Dedifferentiated amniotic fluid mesenchymal stem cell (primary cell): Measurements from ENCODE around the gene NSRP1.
"Not testable (repeated sequence)": the region's sequence is repeated elsewhere in the genome, so short reads cannot be mapped to it uniquely, and the experiment has no call there.

Source experiments
- DNase-seq: peaks from one replicate; pipeline ENCODE4 v3.0.0-alpha.2; 2016; ENCODE audit errors: extremely low spot score

NSRP1 gene

GRCh38 chr17:30187573-30187972 lies 71.0 kb downstream of the NSRP1 start:
- DNase-seq, result no peak

- no peak for DNase-seq
Measured at GRCh38 chr17:30188211-30188939, 71.8 kb downstream of the NSRP1 start.

- no peak for DNase-seq
Measured at GRCh38 chr17:30191072-30191471, 74.5 kb downstream of the NSRP1 start.

- no peak for DNase-seq
Measured at GRCh38 chr17:30196504-30196903, 79.9 kb downstream of the NSRP1 start.

GRCh38 chr17:30197416-30197815 lies 80.8 kb downstream of the NSRP1 start:
- no peak for DNase-seq

- DNase-seq, result no peak
Measured at GRCh38 chr17:30199600-30199999, 83.0 kb downstream of the NSRP1 start.

- DNase-seq, result no peak
Measured at GRCh38 chr17:30200106-30200505, 83.5 kb downstream of the NSRP1 start.

GRCh38 chr17:30200656-30201055 lies 84.0 kb downstream of the NSRP1 start:
- not testable (repeated sequence) for DNase-seq

GRCh38 chr17:30203471-30203981 lies 86.9 kb downstream of the NSRP1 start:
- no peak for DNase-seq

GRCh38 chr17:30207655-30208054 lies 91.0 kb downstream of the NSRP1 start:
- DNase-seq, result no peak

GRCh38 chr17:30208214-30208613 lies 91.6 kb downstream of the NSRP1 start:
- no peak for DNase-seq

GRCh38 chr17:30209930-30210329 lies 93.3 kb downstream of the NSRP1 start:
- no peak for DNase-seq

- no peak for DNase-seq
Measured at GRCh38 chr17:30210366-30210765, 93.8 kb downstream of the NSRP1 start.

- no peak for DNase-seq
Measured at GRCh38 chr17:30210901-30211300, 94.3 kb downstream of the NSRP1 start.

GRCh38 chr17:30211371-30211770 lies 94.8 kb downstream of the NSRP1 start:
- no peak for DNase-seq

GRCh38 chr17:30212750-30213149 lies 96.1 kb downstream of the NSRP1 start:
- no peak for DNase-seq

GRCh38 chr17:30217054-30217453 lies 100.4 kb downstream of the NSRP1 start:
- DNase-seq, result no peak

- no peak for DNase-seq
Measured at GRCh38 chr17:30217746-30218245, 101.2 kb downstream of the NSRP1 start.

GRCh38 chr17:30218799-30219198 lies 102.2 kb downstream of the NSRP1 start:
- DNase-seq, result no peak

- no peak for DNase-seq
Measured at GRCh38 chr17:30219315-30219714, 102.7 kb downstream of the NSRP1 start.

GRCh38 chr17:30219833-30220232 lies 103.2 kb downstream of the NSRP1 start:
- DNase-seq, result no peak

GRCh38 chr17:30220414-30220813 lies 103.8 kb downstream of the NSRP1 start:
- no peak for DNase-seq

- DNase-seq, result no peak
Measured at GRCh38 chr17:30221346-30221745, 104.7 kb downstream of the NSRP1 start.

- DNase-seq, result no peak
Measured at GRCh38 chr17:30222251-30222650, 105.6 kb downstream of the NSRP1 start.
